NCI-H460 (cell line): ENCODE data around the gene MEF2A. TPM values are rescaled to one million over a fixed set of nuclear protein-coding genes. Genes with fewer than 3 reads are reported as not detected.
"Not testable (repeated sequence)": the region's sequence is repeated elsewhere in the genome, so short reads cannot be mapped to it uniquely, and the experiment has no call there.

Experiments used
- DNase-seq: peaks from one replicate; pipeline ENCODE4 v3.0.0-alpha.2; 2016; ENCODE audit warnings: low read depth; ENCODE audit errors: extremely low read depth
- small RNA-seq, 2 experiments: library from RNA; depleted of rRNA; stranded (forward); fragments of <200 nt; gene quantifications; one replicate each; pipeline ENCODE3, GENCODE V24; 2014
- total RNA-seq: library from RNA; depleted of rRNA; stranded (reverse); fragments of >200 nt; shearing (Covaris generic); gene quantifications from 2 replicates; pipeline ENCODE4 v1.2.3, GENCODE V29; 2014; rRNA removed

The MEF2A gene
- total RNA-seq, 1 experiment from 2014 or later = 15.1 TPM

- no peak for DNase-seq
Measured at GRCh38 chr15:99749386-99749785, 183.6 kb downstream of the MEF2A start.

GRCh38 chr15:99750326-99750725, 184.5 kb downstream of the MEF2A start:
- DNase-seq = not testable (repeated sequence)

- no peak for DNase-seq
Measured at GRCh38 chr15:99752556-99752955, 186.8 kb downstream of the MEF2A start.

GRCh38 chr15:99753066-99753465, 187.3 kb downstream of the MEF2A start:
- no peak for DNase-seq

GRCh38 chr15:99755692-99756409, 190.1 kb downstream of the MEF2A start:
- DNase-seq = peak; percentile 63

GRCh38 chr15:99762288-99762687, 196.5 kb downstream of the MEF2A start:
- DNase-seq = no peak

- no peak for DNase-seq
Measured at GRCh38 chr15:99763827-99764226, 198.0 kb downstream of the MEF2A start.

GRCh38 chr15:99764522-99764921, 198.7 kb downstream of the MEF2A start:
- DNase-seq = no peak

Small RNAs within 50 kb of the gene (small RNA-seq; reads per million reads assigned to genes)
- gene RF00019 = 0 reads per million in 2 experiments

Other genes starting within 250 kb of the MEF2A start
- 4.5 and 6.0 TPM in 2 replicates for gene LYSMD4, start 167.5 kb downstream of the MEF2A start, total RNA-seq